ENCODE results near the gene NHERF2.
"Not testable (repeated sequence)": the region's sequence is repeated elsewhere in the genome, so short reads cannot be mapped to it uniquely, and the experiment has no call there.

NHERF2 gene

DNA sequence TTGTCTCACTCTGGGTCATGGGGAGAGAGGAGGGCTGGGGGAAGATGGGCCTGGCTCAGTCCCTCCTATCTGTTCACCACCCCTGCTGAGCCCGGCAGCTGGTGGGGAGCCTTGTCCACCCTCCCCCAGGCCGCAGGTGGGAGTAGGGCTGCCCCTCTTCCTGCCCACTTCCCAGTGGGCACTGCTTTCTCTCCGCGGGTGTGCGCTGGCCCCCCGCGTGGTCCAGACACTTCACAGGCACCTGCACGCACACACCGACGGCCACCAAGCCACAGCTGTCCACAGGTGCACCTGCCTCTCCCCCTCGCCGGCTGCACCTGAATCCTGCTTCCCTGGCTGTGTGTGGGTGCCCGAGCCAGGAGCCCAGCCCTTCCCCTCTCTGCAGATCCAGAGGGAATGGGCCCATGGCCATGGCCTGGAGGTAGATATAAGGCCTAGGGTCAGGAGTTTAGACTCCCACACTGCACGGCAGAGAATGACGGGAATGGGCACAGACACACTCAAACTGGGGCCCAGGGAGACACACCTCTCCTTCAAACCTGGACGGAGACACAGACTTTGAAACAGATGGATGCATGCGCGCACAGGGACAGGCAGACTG lies 2.0 kb downstream of the NHERF2 start:
- DNase-seq = no peak

- DNase-seq = no peak
Measured at GRCh38 chr16:2029350-2029749, 2.6 kb downstream of the NHERF2 start.

GRCh38 chr16:2030036-2030435 lies 3.3 kb downstream of the NHERF2 start:
- DNase-seq = no peak

- DNase-seq = no peak
Measured at GRCh38 chr16:2031081-2031577, 4.4 kb downstream of the NHERF2 start.

GRCh38 chr16:2032285-2033056 lies 5.8 kb downstream of the NHERF2 start:
- DNase-seq = no peak

DNA sequence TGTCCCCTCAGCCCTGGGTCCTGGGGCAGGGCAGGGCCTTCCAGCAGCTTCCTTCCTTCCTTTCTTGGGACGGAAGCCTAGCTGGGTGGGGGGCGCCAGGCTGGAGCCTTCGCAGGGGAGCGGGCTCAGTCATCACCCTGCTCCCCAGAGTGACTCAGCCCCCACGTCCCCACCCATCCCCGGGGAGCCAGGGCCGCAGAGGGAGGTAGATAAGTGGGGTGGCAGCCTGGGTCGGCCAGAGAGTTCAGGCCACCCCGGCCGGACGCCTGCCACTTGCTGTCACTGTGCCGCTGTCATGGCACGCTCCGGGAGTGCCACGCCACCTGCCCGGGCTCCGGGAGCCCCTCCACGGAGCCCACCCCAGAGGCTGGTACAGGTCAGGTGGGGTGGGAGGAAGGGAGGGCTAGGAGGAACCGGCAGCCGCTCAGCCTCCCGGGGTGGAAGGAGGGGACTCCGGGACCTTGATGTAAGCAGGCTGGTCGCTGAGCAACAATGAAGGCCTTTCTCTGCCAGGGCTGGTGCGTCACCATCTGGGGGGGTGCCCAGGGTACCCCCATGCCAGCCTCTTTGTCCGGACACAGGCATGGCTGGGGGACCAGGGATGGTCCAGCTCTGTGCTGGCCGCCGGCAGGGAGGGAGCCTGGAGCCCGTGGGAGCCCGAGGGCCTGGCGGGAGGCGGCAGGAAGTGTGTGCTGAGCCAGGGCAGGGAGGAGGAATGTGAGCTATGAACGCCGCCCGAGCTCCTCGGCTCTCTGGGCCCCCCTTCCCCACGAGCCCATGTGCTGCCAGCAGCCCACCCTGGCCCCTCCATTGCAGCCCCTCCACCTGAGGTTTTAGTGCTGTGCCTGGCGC lies 6.6 kb downstream of the NHERF2 start:
- no peak for DNase-seq

- DNase-seq = not testable (repeated sequence)
Measured at GRCh38 chr16:2033909-2034695, 7.4 kb downstream of the NHERF2 start.

GRCh38 chr16:2034696-2035430 lies 8.2 kb downstream of the NHERF2 start:
- DNase-seq = no peak

DNA sequence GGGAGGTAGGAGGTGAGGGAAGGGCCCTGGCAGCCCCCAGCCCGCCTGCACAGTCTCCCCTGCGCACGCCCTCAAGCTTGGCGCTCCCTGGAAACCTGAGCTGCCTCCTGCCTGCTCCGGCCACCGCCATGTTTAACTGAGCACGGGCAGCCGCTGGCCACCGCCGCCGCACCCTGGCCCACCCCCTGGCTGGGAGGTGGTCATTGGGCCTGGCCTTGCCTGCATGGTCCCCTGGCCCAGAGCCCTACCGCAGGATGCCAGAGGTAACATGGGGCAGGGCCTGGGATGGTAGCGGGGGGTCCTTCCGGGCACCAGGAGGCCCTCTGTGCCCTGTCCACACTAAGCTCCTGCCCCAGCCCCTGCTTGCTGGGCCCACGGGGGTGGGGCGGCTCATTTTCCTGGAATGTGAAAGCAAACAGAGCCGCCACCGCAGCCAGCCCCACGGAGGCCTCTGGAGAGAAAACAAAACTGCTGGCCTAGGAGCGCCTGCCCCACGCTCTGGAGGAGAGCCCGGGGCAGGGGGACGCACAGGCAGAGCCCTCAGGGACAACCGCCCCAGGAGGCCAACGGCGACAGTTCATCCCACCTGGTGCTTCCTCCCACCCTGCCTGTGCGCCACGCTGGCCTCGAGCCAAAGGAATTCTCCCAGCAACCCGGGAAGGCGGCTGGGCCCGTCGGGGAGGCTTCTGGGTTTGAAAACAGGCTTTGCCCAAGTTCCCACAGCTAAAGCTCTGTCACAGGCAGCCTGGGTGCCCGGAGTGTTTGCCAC lies 8.9 kb downstream of the NHERF2 start:
- DNase-seq = no peak

GRCh38 chr16:2036200-2036966 lies 9.7 kb downstream of the NHERF2 start:
- DNase-seq = no peak

- DNase-seq = no peak
Measured at GRCh38 chr16:2037115-2037514, 10.4 kb downstream of the NHERF2 start.

DNA sequence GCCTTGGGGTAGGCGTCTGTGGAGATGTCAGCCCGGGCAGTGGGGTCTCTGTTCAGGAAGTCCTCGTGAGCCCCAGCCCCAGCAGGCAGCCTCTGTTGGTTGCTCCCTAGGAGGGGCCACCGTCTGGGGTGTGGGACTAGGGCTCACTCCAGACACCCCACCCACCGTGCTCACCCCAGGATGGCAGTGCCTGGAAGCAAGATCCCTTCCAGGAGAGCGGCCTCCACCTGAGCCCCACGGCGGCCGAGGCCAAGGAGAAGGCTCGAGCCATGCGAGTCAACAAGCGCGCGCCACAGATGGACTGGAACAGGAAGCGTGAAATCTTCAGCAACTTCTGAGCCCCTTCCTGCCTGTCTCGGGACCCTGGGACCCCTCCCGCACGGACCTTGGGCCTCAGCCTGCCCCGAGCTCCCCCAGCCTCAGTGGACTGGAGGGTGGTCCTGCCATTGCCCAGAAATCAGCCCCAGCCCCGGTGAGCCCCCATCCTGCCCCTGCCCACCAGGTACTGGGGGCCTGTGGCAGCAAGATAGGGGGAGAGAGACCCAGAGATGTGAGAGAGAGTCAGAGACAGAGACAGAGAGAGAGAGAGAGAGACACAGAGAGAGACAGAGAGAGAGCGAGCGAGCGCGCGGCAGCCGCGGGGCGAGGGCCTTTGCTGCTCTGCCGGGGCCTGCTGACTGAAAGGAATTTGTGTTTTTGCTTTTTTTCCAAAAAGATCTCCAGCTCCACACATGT lies 11.1 kb downstream of the NHERF2 start:
- DNase-seq = no peak

DNA sequence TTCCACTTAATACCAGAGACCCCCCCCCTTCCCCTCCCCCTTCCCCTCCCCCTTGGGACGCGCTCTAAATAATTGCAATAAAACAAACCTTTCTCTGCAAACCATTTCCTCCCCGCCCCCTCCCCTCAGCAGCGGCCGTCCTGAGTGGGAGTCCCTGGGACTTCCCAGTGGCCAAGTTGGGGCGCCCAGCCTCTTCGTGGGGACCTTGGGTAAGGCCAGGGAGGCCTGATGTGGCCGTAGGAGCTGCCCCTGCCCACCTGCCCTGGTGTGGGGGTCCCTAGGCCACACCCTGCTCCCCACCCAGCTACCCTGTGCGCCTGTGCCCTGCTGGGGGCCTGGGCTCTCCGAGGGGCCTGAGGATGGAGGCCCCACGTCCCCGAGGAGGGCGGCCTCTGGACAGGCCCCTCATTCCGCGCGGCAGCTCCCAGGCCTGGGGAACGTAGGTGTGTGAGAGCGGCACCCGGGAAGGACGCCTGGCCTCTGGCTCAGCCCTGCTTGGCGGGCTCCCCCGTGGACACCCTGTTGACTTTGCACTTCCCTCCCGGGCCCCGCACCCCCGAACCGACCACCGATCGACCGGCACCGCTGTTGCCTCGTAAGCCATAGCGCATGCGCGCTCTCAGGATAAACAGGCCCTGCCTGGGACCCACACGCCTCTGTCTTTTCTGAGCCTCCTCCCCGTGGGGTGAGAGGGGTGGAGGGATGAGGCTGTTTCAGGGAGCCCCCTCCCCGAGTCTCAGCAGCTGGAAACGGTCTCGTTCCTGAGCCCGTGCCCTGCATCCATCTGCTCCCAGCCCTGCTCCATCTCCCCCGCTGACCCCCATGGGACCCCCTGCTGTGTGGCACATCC lies 11.9 kb downstream of the NHERF2 start:
- no peak for DNase-seq

DNA sequence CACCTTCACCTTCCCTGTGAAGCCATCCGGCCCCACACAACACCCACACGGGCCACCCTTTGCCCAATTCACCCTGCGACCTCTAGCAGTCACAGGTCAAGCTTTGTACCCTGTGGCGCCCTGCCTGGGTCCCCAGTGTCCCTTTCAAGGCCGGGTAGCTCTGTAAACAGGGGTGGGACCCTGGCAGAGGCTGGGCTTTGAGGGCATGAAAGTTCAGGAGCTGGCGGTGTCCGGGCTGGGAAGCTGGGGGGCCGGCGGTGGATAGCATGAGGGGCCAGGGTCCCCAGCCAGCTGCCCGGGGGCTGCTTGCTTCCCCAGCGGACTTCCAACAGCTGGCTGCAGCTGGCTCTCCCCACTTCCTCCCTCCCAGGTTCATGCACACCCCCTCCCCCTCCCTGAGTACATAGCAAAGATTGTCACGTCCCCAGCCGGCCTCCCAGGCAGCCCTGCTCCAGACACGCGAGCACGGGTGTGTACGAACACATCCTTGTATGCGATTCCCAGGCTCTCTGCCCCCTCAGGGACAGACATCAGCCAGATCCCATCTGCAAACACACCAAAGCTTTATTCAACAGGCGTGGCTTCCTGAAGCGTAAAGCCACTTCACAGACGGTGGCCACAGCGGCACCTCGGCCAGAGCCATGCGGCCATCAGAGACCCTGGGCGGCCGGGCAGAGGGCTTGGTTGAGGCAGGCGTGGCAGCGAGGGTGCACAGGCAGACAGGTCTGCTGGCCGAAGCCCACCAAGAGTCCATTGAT lies 12.8 kb downstream of the NHERF2 start:
- DNase-seq = no peak

DNA sequence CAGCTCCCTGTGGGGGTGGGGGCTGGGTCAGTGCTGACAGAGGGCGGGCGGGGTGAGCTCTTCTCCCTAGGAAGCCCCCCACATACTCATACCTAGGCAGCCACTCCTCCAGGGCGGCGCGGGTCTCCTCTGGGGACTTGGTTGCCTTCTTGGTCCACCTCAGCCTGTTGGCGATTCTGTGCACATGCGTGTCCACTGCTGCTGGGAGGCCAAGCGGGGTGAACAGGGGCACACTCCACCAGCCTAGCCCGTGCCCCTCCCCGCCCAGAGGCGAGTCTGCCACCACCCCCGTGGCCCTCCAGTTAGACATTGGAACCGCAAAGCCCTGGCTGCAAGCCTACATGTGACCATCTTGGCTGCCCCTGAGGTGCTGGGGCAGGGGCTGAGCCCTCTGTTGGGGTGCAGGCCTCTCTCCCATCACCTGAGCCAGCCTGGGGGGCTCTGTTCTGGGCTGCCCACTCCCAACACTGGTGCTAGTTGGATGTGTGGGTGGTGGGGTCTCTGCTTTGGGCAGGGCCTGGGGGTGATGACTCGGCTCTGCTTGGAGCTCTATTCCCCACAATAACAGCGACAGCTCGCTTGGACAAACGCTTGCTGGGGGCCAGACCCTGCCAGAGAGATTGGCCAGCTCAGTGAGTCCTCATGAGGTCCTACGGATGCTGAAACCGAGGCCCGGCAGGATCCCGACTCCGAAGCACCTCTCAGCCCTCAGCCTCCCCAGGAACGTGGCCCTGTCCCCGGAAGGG lies 13.5 kb downstream of the NHERF2 start:
- DNase-seq = no peak

- no peak for DNase-seq
Measured at GRCh38 chr16:2040787-2041522, 14.3 kb downstream of the NHERF2 start.
